ENCODE results near the gene PLIN5.

PLIN5 gene

GRCh38 chr19:4504891-4505569 lies 30.0 kb downstream of the PLIN5 start:
- no peak for DNase-seq (ENCODE audit: low spot score)

DNA sequence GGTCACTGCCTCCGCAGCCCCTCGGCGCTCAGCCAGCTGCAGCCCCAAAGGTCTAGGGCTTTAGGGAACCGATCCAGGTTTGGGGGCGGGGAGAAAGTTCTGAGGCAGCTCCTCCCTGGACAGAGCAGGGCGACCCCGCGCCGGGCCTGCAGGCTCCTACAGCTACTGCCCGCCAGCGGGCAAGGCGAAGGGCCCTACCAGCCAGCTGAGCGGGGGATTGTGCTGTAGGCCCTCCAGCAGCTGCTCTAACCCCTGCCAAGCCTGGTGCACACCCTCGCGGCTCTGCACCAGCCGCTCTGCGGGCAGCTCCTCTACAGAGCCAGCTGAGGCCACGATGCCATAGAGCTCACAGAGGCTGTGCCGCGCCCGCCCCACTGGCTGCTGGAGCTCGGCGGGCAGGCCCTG lies 30.7 kb downstream of the PLIN5 start:
- no peak for DNase-seq (ENCODE audit: low spot score)

DNA sequence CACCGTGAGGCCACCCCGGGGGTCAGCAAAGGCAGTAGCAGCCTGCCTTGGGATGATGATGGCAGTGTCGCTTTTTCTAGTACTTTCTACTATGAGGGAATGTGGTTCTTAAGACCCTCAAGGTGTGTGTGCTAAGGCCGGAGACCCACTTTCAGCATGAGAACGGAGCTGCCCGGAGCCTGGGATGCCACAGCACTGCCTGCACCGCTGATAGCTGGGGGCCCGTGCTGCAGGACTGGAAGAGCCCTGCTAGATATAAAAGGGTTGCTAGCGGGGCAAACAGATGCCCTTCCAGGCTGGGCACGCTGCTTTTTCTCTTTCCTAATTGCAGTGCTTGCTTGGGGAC lies 31.2 kb downstream of the PLIN5 start:
- DNase-seq (ENCODE audit: low spot score), result no peak

DNA sequence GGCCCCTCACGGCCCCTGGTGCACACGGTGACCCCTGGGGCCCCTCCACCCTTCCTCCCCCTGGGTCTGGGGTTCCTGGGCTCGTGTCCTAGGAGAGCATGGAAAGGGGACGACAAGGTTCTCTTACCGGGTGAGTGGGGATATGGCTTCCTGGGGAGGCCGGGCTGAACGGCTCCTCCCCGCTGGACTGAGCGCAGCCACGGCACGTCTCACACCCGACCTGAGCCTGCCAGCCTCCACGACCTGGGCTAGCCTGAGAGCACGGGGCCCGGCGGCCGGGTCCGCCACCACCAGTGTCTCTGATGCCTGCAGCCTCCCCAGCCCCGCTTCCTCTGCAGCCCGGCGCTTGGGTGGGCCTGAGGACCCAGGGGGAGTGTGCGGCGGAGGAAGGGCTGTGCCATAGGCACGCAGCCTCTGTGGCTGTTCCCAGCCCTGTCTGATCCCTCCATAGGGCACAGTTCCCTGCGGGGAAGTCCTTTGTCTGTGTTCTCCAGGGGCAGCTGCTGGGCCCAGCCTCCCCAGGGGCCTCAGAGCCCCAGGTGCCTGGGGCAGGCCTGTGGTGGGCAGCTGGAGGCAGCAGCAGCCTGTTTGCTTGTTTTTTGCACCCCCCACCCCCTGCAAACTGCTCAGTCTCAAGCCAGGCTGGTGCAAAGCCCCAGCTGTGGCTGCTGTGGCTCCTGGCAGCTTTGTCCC lies 31.7 kb downstream of the PLIN5 start:
- DNase-seq (ENCODE audit: low spot score), result no peak

DNA sequence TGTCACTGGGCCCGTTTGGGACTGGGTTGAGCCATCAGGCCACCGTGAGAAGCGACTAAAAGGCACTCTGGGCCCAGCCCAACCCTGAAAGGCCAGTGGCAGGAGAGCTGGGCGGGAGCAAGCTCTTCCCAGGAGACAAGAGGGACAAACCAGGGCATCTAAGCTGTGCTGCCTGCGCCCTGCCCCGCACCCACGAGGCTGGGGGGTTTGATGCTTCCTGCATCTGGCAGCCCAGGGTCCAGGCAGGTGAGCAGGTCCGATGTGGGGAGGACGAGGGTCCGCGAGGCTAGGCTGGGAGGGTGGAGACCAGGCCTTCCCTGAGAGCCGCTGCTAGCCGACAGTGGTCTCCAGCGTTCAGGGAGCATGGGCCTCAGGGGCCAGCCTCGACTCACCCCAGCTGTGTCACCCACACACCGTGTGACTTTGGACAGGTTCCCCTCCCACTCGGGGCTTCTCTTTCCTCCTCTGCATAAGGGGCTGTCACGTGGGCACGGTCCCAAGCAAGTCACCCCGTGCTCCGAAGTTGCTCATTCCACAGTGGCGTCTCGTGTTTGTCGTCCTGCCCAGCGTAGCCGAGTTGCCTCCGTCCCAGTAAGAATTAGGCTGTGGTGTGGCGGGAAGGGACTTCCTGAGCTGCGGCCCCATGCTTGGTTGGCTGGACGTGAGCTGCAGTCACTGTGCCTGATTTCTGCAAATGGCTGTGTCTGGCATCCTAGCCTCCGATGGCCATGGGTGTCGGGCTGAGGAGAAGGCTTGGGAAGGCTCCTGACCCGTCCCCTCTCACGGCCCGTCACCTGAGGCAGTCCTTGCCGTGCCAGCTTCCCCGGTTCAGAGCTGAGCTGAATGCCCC lies 32.5 kb downstream of the PLIN5 start:
- no peak for DNase-seq (ENCODE audit: low spot score)

- no peak for DNase-seq (ENCODE audit: low spot score)
Measured at GRCh38 chr19:4501691-4502090, 33.3 kb downstream of the PLIN5 start.

GRCh38 chr19:4500841-4501591 lies 34.0 kb downstream of the PLIN5 start:
- no peak for DNase-seq (ENCODE audit: low spot score)

- no peak for DNase-seq (ENCODE audit: low spot score)
Measured at GRCh38 chr19:4499855-4500254, 35.2 kb downstream of the PLIN5 start.

DNA sequence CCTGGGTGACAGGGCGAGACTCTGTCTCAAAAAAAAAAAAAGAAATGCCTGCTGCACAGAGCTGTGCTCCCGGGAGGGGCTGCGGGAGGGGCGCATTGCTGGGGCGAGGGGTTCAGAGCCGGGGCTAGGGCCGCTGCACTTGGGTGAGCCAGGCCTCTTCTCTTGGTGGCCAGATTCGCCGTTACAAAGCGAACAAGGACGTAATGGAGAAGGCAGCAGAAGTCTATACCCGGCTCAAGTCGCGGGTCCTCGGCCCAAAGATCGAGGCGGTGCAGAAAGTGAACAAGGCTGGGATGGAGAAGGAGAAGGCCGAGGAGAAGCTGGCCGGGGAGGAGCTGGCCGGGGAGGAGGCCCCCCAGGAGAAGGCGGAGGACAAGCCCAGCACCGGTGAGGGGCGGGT lies 35.7 kb downstream of the PLIN5 start:
- DNase-seq (ENCODE audit: low spot score), result no peak

GRCh38 chr19:4498694-4499093 lies 36.3 kb downstream of the PLIN5 start:
- DNase-seq (ENCODE audit: low spot score), result no peak

- DNase-seq (ENCODE audit: low spot score), result no peak
Measured at GRCh38 chr19:4497770-4498389, 37.1 kb downstream of the PLIN5 start.

DNA sequence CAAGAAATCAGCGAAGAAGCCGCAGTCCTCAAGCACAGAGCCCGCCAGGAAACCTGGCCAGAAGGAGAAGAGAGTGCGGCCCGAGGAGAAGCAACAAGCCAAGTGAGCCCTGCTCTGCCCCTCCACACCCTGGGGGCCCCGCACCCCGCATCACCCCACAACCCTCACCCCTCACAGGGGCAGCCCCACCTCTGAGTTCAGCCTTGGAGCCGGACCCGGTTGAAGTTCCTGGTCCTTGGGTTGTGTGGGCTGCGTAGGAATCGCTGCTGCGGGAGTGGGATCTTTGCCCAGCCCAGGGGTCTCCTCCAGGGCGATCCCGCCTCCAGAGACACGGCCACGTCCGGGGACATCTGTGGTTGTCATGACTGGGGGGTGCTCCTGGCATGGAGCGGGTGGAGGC lies 38.7 kb downstream of the PLIN5 start:
- no peak for DNase-seq (ENCODE audit: low spot score)

DNA sequence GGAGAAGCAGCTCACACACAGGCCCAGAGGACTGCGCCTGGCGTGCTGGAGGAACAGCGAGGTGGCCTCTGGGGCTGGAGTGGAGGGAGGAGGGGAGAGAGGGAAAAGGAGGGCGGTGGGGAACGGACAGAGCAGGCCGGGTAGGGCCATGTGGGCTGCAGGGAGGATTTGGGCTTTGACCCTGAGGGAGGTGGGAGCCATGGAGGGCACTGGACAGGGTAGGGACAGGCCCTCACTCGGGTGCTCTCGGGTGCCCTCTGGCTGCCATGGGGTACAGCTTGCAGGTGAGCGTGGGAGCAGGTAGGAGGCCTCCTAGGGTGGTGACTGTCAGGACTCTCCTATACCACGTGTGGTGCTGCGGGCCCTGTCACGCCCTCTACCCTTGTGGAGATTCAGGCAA lies 39.6 kb downstream of the PLIN5 start:
- DNase-seq (ENCODE audit: low spot score), result no peak

- DNase-seq (ENCODE audit: low spot score), result no peak
Measured at GRCh38 chr19:4494691-4495064, 40.3 kb downstream of the PLIN5 start.

GRCh38 chr19:4493929-4494690 lies 40.9 kb downstream of the PLIN5 start:
- DNase-seq (ENCODE audit: low spot score), result no peak

DNA sequence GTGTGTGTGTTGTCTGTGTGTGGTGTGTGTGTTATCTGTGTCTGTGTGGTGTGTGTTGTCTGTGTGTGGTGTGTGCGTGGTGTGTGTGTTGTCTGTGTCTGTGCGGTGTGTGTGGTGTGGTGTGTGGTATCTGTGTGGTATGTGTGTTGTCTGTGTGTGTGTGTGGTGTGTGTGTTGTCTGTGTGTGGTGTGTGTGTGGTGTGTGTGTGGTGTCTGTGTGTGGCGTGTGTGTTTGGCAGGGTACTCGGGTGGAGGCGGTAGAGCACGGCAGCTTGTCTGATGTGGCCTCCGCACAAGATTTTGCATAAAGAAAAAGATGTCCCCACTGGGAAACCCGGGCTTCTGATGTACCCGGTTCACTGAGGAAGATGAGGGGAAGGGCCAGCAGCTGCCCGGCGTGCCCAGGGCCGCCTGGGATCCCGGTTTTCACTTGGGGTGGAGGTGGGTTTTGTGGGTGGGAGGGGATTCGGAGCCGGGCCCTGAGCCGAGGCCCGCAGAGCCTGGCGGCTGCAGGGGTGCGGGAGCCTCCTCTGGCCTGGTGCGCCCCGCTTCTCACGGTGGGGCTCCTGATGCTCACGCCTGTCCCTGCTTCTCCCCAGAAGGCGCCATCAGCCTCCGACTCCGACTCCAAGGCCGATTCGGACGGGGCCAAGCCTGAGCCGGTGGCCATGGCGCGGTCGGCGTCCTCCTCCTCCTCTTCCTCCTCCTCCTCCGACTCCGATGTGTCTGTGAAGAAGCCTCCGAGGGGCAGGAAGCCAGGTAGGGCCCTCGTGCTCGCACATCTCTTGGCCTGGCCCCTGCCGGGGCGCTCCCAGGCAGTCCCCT lies 41.7 kb downstream of the PLIN5 start:
- DNase-seq (ENCODE audit: low spot score), result no peak

- DNase-seq (ENCODE audit: low spot score), result no peak
Measured at GRCh38 chr19:4492337-4493103, 42.5 kb downstream of the PLIN5 start.

- DNase-seq (ENCODE audit: low spot score), result no peak
Measured at GRCh38 chr19:4491446-4491845, 43.6 kb downstream of the PLIN5 start.

- no peak for DNase-seq (ENCODE audit: low spot score)
Measured at GRCh38 chr19:4488496-4488895, 46.5 kb downstream of the PLIN5 start.

DNA sequence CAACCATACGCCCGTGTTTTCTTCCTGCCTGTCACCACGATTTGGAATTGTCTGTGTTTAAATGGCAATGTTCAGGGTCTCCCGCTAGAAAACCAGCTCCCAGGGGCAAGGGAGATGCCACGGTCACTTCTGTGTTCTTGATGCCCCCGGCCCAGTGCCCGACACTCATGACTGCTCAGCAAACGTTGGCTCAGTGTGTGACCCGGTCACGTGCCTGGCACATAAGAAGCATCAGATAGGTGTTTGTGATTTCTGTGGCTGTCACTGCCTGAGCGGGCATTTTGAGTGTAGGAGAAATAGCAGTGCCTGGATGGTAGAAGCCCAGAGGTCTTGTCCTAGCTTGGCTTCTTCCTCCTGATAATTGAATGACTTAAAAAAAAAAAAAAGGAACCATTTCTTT lies 47.5 kb downstream of the PLIN5 start:
- no peak for DNase-seq (ENCODE audit: low spot score)

Measured in AG08396 (cell line).